ENCODE measurements around the gene TMX2.

TMX2 gene

DNA sequence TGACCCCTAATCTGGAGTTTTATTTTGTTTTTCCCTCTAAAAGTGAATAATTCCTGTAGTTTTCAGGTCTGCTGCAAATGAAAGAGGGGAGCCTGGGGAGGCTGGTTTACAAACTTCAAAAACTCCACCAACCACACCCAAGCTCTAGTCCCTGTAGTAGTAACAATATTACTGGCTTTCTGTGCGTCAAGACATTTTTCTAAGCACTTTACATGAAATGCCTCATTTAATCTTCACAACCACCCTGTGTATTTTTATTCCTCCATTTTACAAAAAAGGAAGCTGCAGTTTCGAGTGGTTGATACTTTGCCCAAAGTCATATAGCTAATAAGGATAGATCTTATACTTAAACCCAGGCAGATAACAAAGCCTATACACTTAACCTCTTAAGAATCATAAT is 72.7 kb downstream of the TMX2 start:
- no peak for TF ChIP-seq NFIC (IDR thresholded peaks at IDR 0.05)
- no peak for TF ChIP-seq RAD21 (IDR thresholded peaks at IDR 0.05; ENCODE audit: low read depth)
- TF ChIP-seq TAF1 (IDR thresholded peaks at IDR 0.05; ENCODE audit: low read depth) = no peak
- no peak for TF ChIP-seq EP300 (IDR thresholded peaks at IDR 0.05; ENCODE audit: borderline replicate concordance)
- no peak for TF ChIP-seq ZBTB7A (IDR thresholded peaks at IDR 0.05; ENCODE audit: low read depth)
- TF ChIP-seq FOXM1 (IDR thresholded peaks at IDR 0.05; ENCODE audit: borderline replicate concordance, low read depth) = no peak
- TF ChIP-seq, protein P1, sequence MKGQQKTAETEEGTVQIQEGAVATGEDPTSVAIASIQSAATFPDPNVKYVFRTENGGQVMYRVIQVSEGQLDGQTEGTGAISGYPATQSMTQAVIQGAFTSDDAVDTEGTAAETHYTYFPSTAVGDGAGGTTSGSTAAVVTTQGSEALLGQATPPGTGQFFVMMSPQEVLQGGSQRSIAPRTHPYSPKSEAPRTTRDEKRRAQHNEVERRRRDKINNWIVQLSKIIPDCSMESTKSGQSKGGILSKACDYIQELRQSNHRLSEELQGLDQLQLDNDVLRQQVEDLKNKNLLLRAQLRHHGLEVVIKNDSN (IDR thresholded peaks at IDR 0.05) = no peak
- no peak for TF ChIP-seq TCF12 (IDR thresholded peaks at IDR 0.05; ENCODE audit: low read depth)
- TF ChIP-seq, protein P2, sequence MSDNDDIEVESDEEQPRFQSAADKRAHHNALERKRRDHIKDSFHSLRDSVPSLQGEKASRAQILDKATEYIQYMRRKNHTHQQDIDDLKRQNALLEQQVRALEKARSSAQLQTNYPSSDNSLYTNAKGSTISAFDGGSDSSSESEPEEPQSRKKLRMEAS (IDR thresholded peaks at IDR 0.05) = no peak
- TF ChIP-seq YY1 (IDR thresholded peaks at IDR 0.05; ENCODE audit: low read depth) = no peak
- no peak for TF ChIP-seq CREB1 (IDR thresholded peaks at IDR 0.05; ENCODE audit: low read depth)
- TF ChIP-seq EGR1 (IDR thresholded peaks at IDR 0.05) = no peak
- no peak for TF ChIP-seq CEBPB (IDR thresholded peaks at IDR 0.05)
- TF ChIP-seq, protein P3, sequence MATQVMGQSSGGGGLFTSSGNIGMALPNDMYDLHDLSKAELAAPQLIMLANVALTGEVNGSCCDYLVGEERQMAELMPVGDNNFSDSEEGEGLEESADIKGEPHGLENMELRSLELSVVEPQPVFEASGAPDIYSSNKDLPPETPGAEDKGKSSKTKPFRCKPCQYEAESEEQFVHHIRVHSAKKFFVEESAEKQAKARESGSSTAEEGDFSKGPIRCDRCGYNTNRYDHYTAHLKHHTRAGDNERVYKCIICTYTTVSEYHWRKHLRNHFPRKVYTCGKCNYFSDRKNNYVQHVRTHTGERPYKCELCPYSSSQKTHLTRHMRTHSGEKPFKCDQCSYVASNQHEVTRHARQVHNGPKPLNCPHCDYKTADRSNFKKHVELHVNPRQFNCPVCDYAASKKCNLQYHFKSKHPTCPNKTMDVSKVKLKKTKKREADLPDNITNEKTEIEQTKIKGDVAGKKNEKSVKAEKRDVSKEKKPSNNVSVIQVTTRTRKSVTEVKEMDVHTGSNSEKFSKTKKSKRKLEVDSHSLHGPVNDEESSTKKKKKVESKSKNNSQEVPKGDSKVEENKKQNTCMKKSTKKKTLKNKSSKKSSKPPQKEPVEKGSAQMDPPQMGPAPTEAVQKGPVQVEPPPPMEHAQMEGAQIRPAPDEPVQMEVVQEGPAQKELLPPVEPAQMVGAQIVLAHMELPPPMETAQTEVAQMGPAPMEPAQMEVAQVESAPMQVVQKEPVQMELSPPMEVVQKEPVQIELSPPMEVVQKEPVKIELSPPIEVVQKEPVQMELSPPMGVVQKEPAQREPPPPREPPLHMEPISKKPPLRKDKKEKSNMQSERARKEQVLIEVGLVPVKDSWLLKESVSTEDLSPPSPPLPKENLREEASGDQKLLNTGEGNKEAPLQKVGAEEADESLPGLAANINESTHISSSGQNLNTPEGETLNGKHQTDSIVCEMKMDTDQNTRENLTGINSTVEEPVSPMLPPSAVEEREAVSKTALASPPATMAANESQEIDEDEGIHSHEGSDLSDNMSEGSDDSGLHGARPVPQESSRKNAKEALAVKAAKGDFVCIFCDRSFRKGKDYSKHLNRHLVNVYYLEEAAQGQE (IDR thresholded peaks at IDR 0.05; ENCODE audit: low read depth) = no peak
- no peak for TF ChIP-seq TEAD4 (IDR thresholded peaks at IDR 0.05)

DNA sequence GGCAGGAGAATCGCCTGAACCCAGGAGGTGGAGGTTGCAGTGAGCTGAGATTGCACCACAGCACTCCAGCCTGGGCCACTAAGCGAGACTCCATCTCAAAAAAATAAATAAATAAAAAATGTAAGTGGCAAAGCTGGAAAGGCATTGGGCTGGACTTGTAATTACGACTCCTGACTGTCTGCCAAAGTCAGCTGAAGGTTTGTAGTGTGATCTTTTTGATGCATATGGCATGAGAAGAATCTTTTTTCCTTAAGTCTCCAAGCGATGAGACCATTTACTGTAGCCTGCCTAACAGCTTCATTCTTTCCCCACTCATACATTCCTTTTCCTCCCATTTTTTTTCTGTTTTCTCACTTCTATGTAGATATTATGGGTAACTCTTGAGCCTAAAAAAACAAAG is 74.0 kb downstream of the TMX2 start:
- TF ChIP-seq ZBTB7A (IDR thresholded peaks at IDR 0.05; ENCODE audit: low read depth) (no peak), EGR1 (IDR thresholded peaks at IDR 0.05) (no peak), FOXM1 (IDR thresholded peaks at IDR 0.05; ENCODE audit: borderline replicate concordance, low read depth) (no peak), NFIC (IDR thresholded peaks at IDR 0.05) (no peak), RAD21 (IDR thresholded peaks at IDR 0.05; ENCODE audit: low read depth) (no peak), TCF12 (IDR thresholded peaks at IDR 0.05; ENCODE audit: low read depth) (no peak), CEBPB (IDR thresholded peaks at IDR 0.05) (no peak), TEAD4 (IDR thresholded peaks at IDR 0.05) (no peak), CREB1 (IDR thresholded peaks at IDR 0.05; ENCODE audit: low read depth) (no peak), YY1 (IDR thresholded peaks at IDR 0.05; ENCODE audit: low read depth) (no peak), EP300 (IDR thresholded peaks at IDR 0.05; ENCODE audit: borderline replicate concordance) (no peak), TAF1 (IDR thresholded peaks at IDR 0.05; ENCODE audit: low read depth) (no peak)
- TF ChIP-seq, protein P1 (IDR thresholded peaks at IDR 0.05) = no peak
- TF ChIP-seq, protein P2 (IDR thresholded peaks at IDR 0.05) = no peak
- TF ChIP-seq, protein P3 (IDR thresholded peaks at IDR 0.05; ENCODE audit: low read depth) = no peak

DNA sequence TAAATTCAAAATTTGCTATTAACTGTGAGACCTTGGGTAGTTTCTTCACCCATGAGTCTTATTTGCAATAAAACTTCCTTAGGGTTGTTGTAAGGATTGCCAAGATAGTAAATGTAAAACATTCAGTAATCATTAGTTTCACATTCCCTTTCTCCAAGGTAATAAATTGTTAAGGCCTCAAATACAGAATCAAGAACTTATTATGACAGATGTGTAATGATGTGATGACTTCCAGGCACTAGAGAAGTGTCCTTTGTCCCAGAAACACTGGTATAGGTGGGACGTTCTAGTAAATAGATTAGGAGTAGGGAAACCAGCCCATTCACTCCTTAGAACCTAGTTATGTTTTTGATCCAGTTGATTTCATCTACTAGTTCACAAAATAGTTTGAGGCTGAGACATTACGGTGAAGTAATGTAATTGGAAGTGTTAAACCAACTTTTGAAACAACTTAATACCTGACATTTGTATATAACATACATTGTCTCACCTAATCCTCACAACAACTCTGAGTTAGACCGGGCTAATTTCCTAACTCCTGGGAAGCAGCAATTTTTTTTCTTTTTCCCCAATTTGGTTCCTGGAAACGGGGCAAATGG is 74.7 kb downstream of the TMX2 start:
- no peak for TF ChIP-seq NFIC (IDR thresholded peaks at IDR 0.05)
- TF ChIP-seq TEAD4 (IDR thresholded peaks at IDR 0.05) = no peak
- no peak for TF ChIP-seq RAD21 (IDR thresholded peaks at IDR 0.05; ENCODE audit: low read depth)
- TF ChIP-seq FOXM1 (IDR thresholded peaks at IDR 0.05; ENCODE audit: borderline replicate concordance, low read depth) = no peak
- TF ChIP-seq EGR1 (IDR thresholded peaks at IDR 0.05) = no peak
- TF ChIP-seq TAF1 (IDR thresholded peaks at IDR 0.05; ENCODE audit: low read depth) = no peak
- no peak for TF ChIP-seq EP300 (IDR thresholded peaks at IDR 0.05; ENCODE audit: borderline replicate concordance)
- TF ChIP-seq, protein P3 (IDR thresholded peaks at IDR 0.05; ENCODE audit: low read depth) = no peak
- TF ChIP-seq, protein P2 (IDR thresholded peaks at IDR 0.05) = no peak
- TF ChIP-seq CEBPB (IDR thresholded peaks at IDR 0.05) = no peak
- TF ChIP-seq TCF12 (IDR thresholded peaks at IDR 0.05; ENCODE audit: low read depth) = no peak
- TF ChIP-seq YY1 (IDR thresholded peaks at IDR 0.05; ENCODE audit: low read depth) = no peak
- TF ChIP-seq ZBTB7A (IDR thresholded peaks at IDR 0.05; ENCODE audit: low read depth) = no peak

Data from Ishikawa (cell line).